Ramos (cell line): ENCODE results near the gene FKBP1A.

Experiments
- in situ Hi-C: fragments of 300-500 bp; cut with MboI; formaldehyde crosslinking; loops from one replicate; pipeline ENCODE4 v1.14.3; 2022; ENCODE audit warnings: low sequenced_read_pairs; ENCODE audit not compliant: unreplicated experiment

The FKBP1A gene

GRCh38 chr20:1322511-1323245, 70.2 kb downstream of the FKBP1A start:
- in situ Hi-C loops: no loop called here

DNA sequence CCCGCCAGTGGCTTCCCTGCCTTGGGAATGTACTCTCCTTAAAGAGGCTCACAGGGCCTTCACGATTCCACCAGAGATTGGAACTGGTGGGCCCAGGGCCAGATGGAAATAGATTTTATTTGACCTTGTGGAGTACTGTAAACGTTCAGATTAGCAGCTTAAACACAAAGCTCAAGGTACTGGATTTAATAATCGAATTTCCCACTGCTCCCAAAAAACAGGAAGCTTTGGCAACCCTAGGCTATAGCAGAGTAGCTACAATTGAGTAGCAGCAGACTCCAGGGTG, 71.3 kb downstream of the FKBP1A start:
- in situ Hi-C loops: no loop called here

GRCh38 chr20:1320902-1321653, 71.8 kb downstream of the FKBP1A start:
- in situ Hi-C loops: no loop called here

- in situ Hi-C loops: no loop called here
These were observed 72.8 kb downstream of the FKBP1A start for GRCh38 chr20:1320016-1320415.

DNA sequence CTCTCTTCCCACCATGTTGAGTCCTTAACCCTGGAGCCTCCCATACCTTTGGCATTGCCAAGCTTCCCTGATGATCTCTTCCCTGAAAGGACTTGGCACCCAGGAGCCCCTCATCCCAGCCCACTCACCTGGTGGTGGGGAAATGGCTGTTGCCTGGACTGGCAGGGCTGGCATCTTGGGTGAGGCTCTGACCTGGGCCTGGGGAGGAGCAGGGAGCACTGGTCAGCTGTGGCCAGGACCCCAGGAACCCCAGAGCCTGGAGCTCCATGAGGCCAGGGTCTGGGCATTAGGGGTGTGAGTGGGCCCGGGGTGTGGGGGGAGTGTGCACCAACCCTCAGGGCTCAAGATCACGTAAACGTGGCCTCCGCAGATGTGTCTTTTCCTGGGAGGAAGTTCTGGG, 73.4 kb downstream of the FKBP1A start:
- in situ Hi-C loops: loop anchor here (5.0 kb wide), 1 partner anchor 118 kb away; no protein-coding TSS in a partner anchor

GRCh38 chr20:1319051-1319450, 73.8 kb downstream of the FKBP1A start:
- in situ Hi-C loops: loop anchor here (5.0 kb wide), 1 partner anchor 118 kb away; no protein-coding TSS in a partner anchor
